Adipose tissue (tissue), 3 donors: Measurements from ENCODE around the gene FLVCR1. TPM values are rescaled to one million over a fixed set of nuclear protein-coding genes. Genes with fewer than 3 reads are reported as not detected.
"Not testable (repeated sequence)": the region's sequence is repeated elsewhere in the genome, so short reads cannot be mapped to it uniquely, and the experiment has no call there.

Experiments
- H3K27ac ChIP-seq: one replicate; pipeline ENCODE4 v1.5.1; 2013; ENCODE audit warnings: low read depth, low read length
- WGBS, 3 donors: extraction: QIAGEN DNeasy Blood & Tissue Kit; methylation state at CpG; one replicate each; pipeline ENCODE4 v1.1.7; 2013; 5-methylcytosine and 5-hydroxymethylcytosine counted together
- polyA plus RNA-seq, 3 donors: library from polyadenylated mRNA; stranded (reverse); fragments of 200-250 nt; gene quantifications; one replicate each; pipeline ENCODE4 v1.2.3, GENCODE V29; 2013
- donor health status: healthy with polysubstance abuse.
- donor health status: Bipolar disorder and iron deficiency.
- donor health status: healthy.

FLVCR1 gene
- polyA plus RNA-seq, result 1 to 10 TPM; 1.3 to 1.6 (median 1.6) TPM

DNA sequence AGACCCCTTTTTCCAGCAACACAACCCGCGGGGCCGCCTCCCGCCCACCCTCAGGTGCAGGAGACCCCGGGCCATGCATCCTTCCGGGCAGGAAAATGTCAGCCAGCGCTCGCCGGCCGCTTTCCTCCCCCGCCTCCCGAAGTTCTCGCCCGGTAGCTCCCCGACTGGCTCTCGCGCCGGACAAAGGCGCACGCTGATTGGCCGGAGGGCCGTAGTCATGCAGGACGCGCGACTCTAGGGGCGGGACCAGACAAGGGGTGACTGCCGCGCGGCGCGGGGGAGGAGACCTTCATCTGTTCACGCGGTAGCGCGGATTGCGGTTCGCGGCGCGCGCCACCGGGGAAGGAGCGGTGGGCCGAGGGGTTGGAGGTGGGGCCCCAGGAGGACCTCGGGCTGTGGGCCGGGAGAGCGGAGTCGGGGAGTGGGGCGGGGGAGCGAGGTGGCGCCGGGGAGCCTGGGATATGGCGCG lies at the start of gene FLVCR1:
TSS of gene FLVCR1 (plus strand) at position 284 of the 469 bp plus-strand sequence. CDS start at position 462, 178 bp downstream.
- H3K27ac ChIP-seq, result no peak within 1 kb of the TSS
- WGBS, 3 donors, result 0 to 1% (median 0%) methylated on average over 53 to 54 of the region's 54 CpGs

DNA sequence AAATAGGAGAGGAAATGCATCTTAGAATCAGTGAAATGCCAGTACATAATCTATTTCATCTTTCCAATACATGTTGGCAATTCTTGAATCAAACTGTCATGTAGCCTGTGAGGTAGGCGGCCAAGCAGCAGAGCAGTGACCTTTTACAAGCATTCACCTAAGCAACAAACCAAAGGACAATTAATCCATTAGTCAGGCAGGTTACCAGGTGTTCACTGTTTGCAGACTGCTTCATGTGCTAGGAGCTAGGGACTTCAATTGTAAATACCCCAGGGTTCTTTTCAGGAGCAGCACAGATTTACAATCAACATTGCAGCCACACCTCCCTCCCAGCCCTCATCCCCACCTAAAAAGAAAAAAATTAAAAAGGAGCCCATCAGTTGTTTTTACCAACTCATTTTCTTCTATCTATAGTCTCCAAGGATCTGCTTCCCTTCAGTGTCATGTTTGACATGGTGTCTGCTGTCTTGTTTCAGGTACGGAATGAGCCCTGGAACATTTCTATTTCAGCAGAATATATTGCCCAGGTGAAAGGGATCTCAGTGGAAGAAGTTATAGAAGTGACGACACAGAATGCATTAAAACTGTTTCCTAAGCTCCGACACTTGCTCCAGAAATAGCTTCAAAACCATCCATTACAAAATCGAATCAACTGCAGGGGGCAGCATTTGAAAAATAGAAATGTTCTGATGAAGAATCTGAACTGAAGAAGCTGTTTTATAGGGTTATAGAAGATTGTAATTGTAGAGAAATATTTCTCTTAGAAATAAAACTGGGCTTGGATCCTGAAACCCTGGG lies 43.3 kb upstream of the FLVCR1 start:
- WGBS, 3 donors, result 43 to 57% (median 50%) methylated on average over 5 of the region's 5 CpGs
- no peak overlapping the region for H3K27ac ChIP-seq

DNA sequence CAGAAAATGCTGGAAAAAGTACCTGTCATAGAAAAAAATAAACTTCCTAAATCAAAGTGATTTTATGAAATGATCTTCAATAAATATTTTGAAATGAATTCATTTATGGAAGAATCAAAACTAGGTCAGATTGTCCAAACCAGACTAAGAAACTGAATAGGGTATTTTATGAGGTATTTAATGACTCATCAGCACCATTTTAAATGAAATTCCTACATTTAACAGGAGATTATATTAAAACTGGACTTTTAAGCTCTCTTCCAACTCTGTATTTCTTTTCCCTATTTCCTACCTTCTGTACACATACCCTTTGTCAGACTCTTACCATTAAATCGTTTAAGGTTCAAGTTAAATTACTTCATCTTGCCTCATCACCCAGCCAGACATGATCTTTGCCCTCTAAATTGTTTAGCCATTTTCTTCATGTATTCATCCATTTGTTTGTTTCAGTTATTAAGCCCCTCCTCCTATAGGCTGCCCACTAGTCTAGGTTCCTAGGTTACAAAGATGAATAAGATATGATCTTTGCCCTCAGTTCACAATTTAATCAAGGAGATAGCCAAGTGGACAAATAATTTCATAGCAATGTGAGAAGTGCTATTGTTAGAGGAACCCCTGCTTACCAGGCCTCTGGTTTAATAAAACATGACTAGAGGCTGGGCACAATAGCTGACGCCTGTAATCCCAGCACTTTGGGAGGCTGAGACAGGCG lies 41.4 kb upstream of the FLVCR1 start:
- no peak overlapping the region for H3K27ac ChIP-seq
- 73 to 86% (median 86%) methylated on average over 3 of the region's 3 CpGs for WGBS, 3 donors

DNA sequence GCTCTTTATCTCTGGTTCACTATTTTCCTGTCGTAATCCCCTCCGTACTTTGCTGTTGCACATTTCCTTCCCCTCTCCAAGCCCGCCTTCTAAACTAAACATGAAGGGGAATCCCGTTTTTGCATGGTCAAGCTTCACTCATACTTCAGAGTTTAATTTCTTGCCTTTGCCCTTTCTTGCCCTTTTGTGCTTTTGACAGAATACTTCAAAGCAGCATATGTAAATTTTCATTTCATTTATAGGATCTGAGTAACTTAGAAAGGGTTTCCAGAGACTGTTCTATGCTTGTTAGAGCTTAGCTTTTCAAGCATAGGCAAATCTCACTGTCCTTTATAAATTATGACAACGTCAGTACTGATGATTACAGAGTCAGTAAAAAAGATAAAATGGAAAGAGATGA lies 38.3 kb upstream of the FLVCR1 start:
- WGBS, 3 donors, result 25 to 45% (median 32%) methylated on average over 5 of the region's 5 CpGs
- no peak overlapping the region for H3K27ac ChIP-seq

DNA sequence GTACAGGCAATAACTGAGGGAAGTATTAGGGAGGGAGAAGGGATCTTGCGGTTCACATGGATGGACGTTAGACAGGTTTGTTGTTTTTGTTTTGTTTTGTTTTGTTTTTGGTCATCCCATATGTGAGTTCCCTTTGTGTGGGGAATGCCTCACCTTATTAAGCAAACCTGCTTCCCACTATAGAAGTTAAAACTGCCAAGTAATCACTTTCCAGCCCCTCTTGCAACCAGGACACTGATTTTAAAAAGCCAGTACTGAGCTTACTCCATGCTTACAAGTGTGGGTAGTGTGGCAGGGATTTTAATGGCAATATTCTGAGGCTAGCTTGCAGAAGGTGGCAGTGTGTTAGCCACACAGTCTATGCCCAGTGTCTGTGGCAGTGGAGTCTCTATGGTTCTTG lies 37.1 kb upstream of the FLVCR1 start:
- WGBS, 3 donors, result 74 to 86% (median 77%) methylated on average over 2 of the region's 2 CpGs
- H3K27ac ChIP-seq, result no peak overlapping the region

DNA sequence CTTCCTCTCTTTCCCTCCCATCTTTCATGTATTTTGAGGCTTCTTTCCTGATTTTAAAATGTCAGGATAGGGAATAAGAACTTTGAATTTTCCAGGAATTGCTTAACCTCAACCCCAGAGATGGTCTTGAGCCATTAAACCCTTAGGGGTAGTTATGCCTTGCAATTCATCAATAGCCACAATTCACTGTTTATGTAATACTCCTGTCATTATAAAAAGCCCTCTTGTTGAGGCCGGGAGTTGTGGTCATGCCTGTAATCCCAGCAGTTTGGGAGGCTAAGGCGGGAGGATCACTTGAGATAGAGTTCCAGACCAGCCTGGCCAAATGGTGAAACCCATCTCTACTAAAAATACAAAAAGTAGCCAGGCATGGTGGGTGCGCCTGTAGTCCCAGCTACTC lies 35.1 kb upstream of the FLVCR1 start:
- 93 to 97% (median 95%) methylated on average over 3 of the region's 3 CpGs for WGBS, 3 donors
- H3K27ac ChIP-seq, result no peak overlapping the region

DNA sequence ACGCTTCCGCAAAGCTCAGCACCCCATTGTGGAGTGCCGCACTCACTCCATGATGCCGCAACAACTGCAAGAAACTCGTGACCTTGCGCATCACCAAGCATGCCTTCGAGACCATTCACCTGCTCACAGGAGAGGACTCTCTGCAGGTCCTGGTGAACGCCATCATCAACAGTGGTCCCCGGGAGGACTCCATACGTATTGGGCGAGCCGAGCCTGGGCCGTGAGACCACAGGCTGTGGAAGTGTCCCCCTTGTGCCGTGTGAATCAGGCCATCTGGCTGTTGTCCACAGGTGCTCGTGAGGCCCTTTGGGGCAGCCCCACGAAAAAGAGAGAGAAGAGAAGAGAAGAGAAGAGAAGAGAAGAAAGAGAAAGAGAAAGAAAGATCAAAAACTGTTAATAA lies 33.9 kb upstream of the FLVCR1 start:
- WGBS, 3 donors, result 96 to 97% (median 97%) methylated on average over 16 of the region's 16 CpGs
- no peak overlapping the region for H3K27ac ChIP-seq

DNA sequence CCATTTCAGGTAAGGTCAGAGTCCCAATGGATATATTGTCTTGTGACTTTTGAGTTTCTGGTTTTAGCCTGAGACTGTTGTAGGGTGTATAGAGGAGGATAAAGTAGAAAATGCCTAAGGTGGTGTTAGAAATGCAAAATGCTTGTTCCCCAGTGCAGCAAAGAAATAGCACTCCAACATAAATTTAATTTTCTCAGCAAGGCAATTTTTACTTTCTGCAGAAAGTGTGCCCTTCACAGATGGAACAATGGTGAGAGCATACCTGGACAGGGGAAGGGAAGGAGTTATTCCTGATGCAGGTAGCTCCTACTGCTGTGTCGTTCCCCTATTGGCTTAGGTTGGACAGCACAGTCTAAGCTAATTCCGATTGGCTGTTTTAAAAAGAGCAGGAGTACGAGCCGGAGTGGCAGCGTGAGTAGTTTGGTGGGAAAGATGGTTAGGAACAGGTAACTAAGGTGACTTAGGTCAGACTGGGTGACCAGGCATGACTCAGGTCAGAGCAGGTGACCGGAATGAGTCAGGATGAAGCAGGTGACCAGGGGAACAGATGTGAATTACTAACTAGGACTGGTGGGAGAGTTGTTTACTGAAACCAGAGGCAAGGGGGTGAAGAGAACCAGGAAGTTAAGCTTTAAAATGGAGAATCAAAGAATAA lies 32.1 kb upstream of the FLVCR1 start:
- no peak overlapping the region for H3K27ac ChIP-seq
- WGBS, 3 donors, result 95 to 96% (median 95%) methylated on average over 6 of the region's 6 CpGs

DNA sequence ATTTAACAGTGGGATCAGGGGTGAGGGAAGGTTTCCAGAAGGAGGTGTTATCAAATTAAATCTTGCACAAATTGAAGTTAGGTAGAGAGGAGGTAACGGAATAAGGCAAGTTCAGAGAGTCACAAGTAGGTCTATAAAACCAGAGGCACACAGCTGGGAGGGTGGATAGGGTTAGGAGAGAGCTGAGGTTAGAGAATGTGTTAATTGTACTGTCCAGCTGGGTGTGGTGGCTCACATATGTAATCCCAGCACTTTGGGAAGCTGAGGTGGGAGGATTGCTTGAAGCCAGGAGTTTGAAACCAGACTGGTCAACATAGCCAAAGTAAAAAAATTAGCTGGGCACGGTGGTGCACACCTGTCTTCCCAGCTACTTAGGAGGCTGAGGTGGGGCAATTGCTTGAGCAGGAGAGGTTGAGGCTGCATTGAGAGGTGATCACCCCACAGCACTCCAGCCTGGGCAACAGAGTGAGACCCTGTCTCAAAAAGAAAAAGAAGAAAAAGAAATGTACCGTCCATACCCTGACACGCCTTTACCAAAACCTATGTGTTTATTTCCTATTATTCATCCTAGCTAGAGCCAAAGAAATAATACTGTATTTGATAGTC lies 30.8 kb upstream of the FLVCR1 start:
- 95 to 96% (median 95%) methylated on average over 4 of the region's 4 CpGs for WGBS, 3 donors
- H3K27ac ChIP-seq, result no peak overlapping the region

DNA sequence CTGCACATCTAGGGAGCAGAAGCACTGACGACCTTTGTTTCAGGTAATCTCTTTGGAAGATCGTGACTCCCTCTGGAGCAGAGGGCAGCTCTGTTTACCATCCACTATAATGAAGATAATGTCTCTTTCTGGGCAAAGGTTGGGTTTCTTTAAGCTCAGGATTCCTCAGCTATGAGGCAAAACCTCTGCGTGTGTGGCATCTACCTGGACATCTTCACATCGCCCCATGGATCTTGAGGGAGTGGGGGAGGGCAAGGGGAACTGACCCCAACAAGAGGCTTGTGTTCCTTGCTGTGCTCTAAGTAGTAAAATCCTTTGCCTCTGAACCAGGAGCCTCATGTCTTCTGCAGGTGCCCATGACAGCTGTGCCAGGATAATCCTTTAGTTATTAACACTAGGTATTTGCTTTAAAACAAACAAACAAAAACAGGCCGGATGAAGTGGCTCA lies 30.2 kb upstream of the FLVCR1 start:
- WGBS, 3 donors, result 50 to 85% (median 77%) methylated on average over 5 of the region's 5 CpGs
- no peak overlapping the region for H3K27ac ChIP-seq

DNA sequence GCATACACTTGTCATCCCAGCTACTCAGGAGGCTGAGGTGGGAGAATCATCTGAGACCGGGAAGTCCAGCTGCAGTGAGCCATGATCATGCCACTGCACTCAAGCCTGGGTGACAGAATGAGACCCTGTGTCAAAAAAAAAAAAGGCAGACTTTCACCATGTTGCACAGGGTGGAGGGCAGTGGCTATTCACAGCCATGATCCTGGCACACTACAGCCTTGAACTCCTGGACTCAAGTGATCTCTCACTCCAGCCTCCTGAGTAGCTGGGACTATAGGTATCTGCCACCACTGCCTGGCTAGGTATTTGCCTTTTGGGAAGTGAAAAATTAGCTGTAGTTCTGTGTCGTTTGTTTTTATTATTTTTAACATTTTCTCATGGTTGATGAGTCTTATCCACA lies 29.7 kb upstream of the FLVCR1 start:
- H3K27ac ChIP-seq, result no peak overlapping the region
- 78 to 82% (median 81%) methylated on average over 2 of the region's 2 CpGs for WGBS, 3 donors

DNA sequence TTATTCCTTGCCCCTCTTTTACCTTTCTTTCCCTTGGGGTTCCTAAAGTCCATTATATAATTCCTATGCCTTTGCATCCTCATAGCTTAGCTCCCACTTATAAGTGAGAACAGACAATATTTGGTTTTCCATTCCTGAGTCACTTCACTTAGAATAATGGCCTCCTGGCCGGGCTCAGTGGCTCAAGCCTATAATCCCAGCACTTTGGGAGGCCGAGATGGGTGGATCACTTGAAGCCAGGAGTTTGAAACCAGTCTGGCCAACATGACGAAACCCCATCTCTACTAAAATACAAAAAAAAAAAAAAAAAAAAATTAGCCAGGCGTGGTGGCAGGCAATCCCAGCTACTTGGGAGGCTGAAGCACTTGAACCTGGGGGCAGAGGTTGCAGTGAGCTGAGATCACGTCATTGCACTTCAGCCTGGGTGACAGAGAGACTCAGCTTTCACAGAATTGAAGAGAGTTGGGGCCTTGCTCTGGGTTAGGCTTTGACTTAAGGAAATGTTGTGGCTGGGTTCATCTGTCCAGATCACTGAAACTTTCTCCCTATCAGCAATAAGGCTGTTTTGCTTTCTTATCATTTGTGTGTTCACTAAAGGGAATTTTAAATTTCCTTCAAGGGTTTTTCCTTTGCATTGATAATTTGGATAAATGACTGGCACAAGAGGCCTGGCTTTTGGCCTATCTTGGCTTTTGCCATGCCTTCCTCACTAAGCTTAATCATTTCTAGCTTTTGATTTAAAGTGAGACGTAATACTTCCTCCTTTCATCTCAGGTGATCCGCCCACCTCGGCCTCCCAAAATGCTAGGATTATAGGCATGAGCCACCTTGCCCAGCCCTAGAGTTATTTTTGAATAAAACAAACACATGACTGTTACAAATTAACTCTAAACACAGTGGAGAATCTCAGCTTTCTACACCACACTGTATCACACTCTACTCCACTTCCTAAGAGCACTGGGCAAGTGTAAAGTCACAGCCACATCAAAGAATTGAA lies 24.6 kb upstream of the FLVCR1 start:
- 47 to 86% (median 80%) methylated on average over 7 to 8 of the region's 8 CpGs for WGBS, 3 donors
- H3K27ac ChIP-seq, result not testable (repeated sequence)

DNA sequence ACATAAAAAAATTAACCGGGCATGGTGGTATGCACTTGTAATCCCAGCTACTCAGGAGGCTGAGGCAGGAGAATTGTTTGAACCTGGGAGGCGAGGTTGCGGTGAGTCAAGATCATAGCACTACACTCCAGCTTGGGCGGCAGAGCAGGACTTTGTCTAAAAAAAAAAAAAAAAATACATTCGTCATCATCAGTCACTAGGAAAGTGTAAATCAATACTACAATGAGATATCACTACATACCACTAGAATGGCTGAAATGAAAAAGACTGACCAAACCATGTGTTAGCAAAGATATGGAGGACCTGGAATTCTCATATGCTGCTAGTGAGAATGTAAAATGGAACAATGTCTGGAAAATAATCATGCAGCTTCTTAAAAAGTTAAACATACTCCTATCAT lies 19.9 kb upstream of the FLVCR1 start:
- no peak overlapping the region for H3K27ac ChIP-seq
- WGBS, 3 donors, result 70 to 93% (median 90%) methylated on average over 5 of the region's 5 CpGs

DNA sequence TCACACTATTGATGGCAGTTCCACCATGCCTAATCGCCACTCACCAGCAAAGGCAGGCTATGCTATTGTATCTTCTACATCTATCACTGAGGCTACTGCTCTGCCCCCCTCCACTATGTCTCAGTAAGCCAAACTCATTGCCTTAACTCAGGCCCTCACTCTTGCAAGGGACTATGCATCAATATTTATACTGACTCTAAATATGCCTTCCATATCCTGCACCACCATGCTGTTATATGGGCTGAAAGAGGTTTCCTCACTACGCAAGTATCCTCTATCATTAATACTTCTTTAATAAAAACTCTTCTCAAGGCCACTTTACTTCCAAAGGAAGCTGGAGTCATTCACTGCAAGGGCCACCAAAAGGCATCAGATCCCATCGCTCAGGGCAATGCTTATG lies 13.6 kb upstream of the FLVCR1 start:
- H3K27ac ChIP-seq, result not testable (repeated sequence)
- 85 to 89% (median 85%) methylated on average over 3 of the region's 3 CpGs for WGBS, 3 donors

DNA sequence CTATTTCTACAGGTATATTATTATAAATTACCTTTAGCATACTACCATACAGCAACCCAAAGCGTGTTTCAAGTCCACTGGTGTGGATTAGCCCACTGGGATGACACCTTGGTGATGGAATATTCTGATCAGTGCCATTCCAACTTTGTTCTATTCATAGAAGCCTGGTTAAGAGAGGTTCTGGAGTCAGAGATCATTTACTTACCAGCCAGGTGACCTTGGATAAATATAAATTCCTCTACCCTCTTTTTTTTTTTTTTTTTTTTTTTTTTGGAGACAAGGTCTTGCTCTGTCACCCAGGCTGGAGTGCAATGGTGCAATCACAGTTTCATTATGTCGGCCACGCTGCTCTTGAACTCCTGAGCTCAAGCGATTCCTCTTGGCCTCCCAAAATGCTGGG lies 10.5 kb upstream of the FLVCR1 start, which contains the start of gene SPATA45:
TSS of gene SPATA45 (minus strand) at position 101 of the 400 bp plus-strand sequence. CDS start 11,500 bp downstream, outside the sequence.
- WGBS, 3 donors, result 94 to 95% (median 95%) methylated on average over 4 of the region's 4 CpGs

DNA sequence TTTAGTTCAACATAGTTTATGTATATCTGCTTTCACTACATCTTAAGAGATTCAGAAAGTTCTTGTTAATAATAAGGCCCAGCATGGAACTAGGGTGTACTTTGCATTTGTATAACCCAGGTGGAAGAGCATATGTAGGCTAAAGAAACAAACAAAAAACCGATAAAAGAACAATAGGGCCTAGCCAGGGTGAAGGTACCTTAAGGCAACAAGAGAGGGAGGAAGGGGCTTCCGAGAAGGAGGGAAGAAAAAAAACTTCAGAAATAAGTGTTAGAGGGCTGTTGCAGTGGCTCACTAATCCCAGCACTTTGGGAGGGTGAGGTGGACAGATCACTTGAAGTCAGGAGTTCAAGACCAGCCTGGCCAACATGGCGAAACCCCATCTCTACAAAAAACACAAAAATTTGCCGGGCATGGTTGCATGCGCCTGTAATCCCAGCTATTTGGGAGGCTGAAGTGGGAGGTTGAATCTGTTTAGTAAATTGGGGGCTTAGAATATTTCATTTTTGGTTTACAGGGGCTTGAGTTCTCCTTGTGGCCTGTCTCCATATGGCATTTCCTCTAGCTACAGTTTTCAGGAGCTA lies 5.9 kb upstream of the FLVCR1 start:
- no peak overlapping the region for H3K27ac ChIP-seq
- 79 to 94% (median 90%) methylated on average over 5 of the region's 5 CpGs for WGBS, 3 donors

More for the DNA sequence above, 10.5 kb upstream of the FLVCR1 start, which contains the start of gene SPATA45:
- no peak within 1 kb of the TSS for H3K27ac ChIP-seq

DNA sequence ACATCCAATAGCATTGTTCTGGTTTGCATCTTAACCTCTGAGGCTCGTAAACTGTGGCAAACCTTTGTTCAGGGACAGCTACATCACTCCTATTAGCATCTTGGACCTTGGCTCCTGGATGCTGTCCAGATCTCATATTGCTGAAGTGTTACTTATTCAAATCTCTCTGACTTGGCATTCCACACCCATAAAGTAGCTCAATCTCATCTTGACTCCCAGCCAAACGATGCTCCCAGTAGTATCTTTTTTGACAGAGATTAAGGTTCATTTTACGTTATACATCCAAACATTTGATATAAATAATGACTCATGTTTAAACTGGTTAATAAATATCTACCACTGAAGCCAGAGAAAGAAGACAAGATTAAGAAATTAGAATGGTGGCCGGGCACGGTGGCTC lies 4.4 kb upstream of the FLVCR1 start:
- H3K27ac ChIP-seq, result no peak overlapping the region
- WGBS, 3 donors, result 82 to 86% (median 85%) methylated on average over 5 of the region's 5 CpGs
